ENCODE data around the gene OCIAD2.
"Not testable (repeated sequence)": the region's sequence is repeated elsewhere in the genome, so short reads cannot be mapped to it uniquely, and the experiment has no call there.

The OCIAD2 gene

GRCh38 chr4:48853604-48854394, 52.8 kb downstream of the OCIAD2 start:
- no peak for DNase-seq

DNA sequence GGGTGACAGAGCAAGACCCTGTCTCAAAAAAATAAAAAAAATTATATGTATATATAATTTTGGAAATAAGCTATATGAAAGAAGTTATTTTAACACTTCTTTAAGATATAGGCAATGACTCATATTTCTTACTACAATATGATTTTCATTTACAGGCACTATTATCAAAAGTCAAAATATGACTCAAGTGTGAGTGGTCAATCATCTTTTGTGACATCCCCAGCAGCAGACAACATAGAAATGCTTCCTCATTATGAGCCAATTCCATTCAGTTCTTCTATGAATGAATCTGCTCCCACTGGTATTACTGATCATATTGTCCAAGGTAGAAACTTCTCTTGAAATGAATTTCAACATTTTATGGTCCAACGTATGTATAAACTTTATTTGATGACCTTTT, 54.9 kb downstream of the OCIAD2 start:
- DNase-seq, result no peak

GRCh38 chr4:48848799-48849198, 57.8 kb downstream of the OCIAD2 start:
- not testable (repeated sequence) for DNase-seq

GRCh38 chr4:48844843-48845242, 61.7 kb downstream of the OCIAD2 start:
- DNase-seq, result no peak

DNA sequence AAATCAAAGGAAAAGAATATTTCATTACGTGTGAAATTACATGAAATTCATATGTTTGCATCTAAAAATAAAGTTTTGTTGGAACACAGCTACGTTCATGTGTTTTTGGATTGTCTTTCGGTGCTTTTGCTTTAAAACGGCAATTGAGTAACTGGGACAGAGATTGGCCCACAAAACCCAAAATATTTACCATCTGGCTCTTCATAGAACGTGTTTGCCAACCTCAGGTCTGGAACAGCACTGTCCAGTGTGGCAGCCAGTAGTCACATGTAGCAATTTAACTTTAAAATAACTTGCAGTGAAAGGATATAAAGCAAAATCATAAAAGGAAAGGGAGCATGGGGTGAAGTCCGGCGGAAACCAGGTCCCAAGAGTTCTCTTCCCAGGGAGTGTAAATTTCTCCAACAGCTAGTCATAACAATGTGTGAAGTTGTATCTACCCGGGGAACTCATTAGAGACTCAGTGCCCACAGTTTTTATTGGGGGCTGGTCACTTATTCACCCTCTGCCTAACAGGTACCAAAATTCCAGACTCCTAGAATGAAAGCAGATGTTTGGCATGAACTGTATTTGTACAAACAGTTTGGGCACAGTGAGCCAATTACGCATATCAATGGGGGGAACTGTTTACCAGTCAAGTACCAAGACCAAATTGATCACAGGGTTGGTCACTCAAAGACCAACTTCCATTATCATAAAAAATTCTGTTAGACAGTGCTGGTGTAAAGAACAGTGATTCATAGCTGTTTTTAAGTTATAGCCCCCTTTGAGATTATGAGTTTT, 65.3 kb downstream of the OCIAD2 start:
- DNase-seq, result no peak

- DNase-seq, result no peak
Measured at GRCh38 chr4:48836658-48837057, 69.9 kb downstream of the OCIAD2 start.
